NCI-H226 (cell line): ENCODE data around the gene VAV3.

Experiments
- DNase-seq: peaks from one replicate; pipeline ENCODE4 v3.0.0-alpha.2; 2015

Gene VAV3

GRCh38 chr1:107524301-107524700 lies 440.7 kb downstream of the VAV3 start:
- DNase-seq, result no peak

- no peak for DNase-seq
These were observed 441.2 kb downstream of the VAV3 start for GRCh38 chr1:107523736-107524135.

- DNase-seq, result no peak
These were observed 441.9 kb downstream of the VAV3 start for GRCh38 chr1:107523061-107523460.
